Stimulated activated CD8-positive, alpha-beta memory T cell treated with anti-CD3 and anti-CD28 coated beads, Interleukin-2, amount 100 ng/mL, for 1 hour (primary cell): ENCODE data around the gene ZNF213.
"Not testable (repeated sequence)": the region's sequence is repeated elsewhere in the genome, so short reads cannot be mapped to it uniquely, and the experiment has no call there.

ENCODE experiments used
- DNase-seq, 2 donors: peaks; one replicate each; pipeline ENCODE4 v3.0.0-alpha.2; 2020; ENCODE audit warnings: low read depth in 2 of 2

Gene ZNF213

DNA sequence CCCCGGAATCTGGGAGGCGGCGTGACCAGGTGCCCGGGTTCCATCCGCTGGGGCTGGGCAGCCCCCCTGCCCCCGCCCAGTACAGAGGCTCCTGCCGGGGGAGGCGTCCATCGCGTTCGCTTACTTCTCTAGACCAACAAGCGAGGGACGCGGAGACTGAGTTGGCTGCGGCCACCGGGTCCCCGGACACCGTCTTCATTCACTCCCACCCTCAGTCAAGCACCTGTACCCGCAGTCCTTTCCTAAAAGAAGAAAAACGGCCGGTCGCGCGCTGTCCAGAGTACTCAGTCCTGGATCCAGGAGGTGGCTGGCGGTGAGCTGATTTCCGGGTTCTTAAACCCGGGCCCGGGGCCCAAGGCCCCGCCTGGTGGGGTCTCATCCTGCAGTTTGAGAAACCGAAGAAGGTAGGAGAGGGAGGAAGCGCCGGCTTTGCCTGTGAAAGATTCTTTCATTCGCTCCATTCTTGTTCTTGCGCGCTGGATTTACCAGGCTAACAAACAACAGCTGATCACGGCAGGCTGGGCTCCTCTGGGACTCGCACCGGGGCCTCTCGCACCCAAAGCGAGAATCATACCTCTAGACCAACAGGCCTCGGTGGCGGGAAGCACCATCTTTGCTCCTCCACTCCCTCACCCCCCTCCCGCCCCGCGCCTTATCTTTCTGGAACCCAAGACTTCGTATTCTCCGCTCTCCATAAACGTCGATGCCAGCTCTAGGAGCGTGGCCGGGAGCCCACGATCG, 35.8 kb downstream of the ZNF213 start:
- DNase-seq, result no peak

DNA sequence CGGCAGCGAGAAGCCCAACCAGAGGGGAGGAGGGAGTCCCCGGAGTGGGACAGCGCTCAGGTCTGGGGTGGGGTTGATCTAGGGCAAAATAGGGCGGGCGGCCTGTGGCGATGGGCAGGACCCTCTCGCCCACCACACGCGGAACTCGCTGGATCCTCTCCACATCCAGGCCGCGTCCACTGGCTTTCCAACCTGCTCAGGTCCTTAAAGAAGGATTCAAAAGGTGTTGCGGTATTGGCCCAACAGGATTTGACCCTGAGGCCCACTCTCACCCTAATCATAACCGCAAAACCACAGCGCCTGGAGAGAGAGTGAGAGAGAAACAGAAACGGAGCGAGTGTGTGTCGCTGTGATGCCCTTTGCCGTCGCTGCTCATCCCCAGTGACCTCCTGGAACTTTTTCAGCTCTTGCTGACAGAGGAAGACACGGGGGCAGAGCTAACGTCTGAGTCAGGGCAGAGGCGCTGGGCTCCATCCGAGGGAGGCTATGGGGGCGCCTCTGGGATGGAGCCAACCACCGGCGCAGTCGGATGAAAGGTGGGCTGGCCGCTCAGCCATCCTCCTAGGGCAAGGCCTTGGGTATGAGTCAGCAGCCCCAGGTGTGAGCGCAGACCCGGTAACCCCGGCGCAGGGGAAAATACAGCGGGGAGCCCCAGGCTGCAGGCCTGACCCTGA, 36.5 kb downstream of the ZNF213 start:
- DNase-seq, result peak in 1 of 2 donors; percentile 44

DNA sequence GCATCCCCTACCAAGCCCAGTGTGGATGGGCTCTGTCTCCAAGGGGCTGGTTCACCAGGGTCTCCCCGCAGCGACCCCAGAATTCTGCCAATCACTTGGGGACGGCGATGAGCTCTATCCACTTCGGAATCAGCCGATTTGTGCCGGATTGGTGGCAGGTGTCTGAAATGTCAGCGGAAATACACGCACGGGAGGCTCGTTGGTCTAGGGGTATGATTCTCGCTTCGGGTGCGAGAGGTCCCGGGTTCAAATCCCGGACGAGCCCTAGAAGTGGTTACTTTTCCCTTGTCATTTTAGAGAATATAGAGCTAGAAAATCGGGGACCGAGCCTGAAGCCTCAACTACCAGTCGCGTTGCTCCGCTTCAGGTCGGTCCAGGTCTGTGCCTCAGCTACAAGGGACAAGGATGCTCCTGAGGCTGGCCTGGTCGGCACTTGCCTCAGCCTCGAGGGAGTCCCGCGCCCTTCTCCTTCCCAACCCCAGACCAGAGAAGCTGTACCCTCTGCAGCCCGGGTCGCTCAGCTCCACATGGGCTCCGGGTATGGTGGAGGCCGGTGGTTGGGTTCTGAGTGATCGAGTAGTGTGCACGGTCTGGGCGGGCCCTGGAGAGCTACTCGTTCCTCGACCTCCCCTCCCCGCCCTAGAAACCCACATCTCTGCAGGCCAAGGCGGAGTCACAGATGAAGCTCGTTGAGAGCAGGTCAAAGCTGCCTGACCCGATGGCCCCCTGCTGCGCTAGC, 37.2 kb downstream of the ZNF213 start:
- no peak for DNase-seq

GRCh38 chr16:3173892-3174617, 39.2 kb downstream of the ZNF213 start:
- DNase-seq, result no peak

GRCh38 chr16:3174618-3175148, 39.9 kb downstream of the ZNF213 start:
- no peak for DNase-seq

GRCh38 chr16:3175157-3176093, 40.6 kb downstream of the ZNF213 start:
- DNase-seq, result no peak

- no peak for DNase-seq
Observed at GRCh38 chr16:3179651-3180050, 44.8 kb downstream of the ZNF213 start.

- no peak for DNase-seq
Observed at GRCh38 chr16:3180445-3180878, 45.6 kb downstream of the ZNF213 start.

GRCh38 chr16:3182293-3182607, 47.4 kb downstream of the ZNF213 start:
- DNase-seq, result not testable (repeated sequence)

GRCh38 chr16:3182608-3183444, 48.0 kb downstream of the ZNF213 start:
- no peak for DNase-seq

DNA sequence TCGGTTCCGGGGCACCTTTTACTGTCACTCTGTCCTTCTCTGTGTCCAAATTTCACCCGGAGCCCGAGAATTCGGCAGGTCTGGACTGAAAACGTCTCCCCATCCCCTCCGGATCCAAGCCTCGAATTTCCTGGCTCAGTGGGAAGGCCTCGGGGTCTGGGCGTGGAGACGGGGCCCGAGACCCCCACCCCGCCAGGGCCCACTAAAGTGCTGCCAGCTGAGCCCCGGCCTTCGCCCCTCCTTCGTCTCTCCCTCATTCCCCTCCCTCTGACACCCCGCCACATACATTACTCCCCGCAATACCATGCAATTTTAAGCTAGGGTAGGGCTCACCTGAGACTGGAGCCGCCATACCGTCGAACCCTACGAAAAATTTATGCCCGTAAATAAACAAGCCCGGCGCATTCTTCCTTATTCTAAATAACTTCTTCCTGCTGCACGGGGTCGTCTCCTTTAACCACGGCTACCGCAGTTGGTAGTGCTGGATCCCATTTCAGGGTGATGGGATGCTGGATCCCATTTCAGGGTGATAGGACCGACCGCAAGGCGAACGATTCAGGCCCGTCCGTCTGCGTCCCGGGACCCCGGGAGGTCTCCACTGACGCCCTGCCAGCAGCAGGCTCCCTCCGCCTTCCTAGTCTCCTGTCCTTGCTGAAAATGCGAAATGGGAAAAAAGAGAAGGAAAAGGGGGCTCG, 48.8 kb downstream of the ZNF213 start:
- no peak for DNase-seq

DNA sequence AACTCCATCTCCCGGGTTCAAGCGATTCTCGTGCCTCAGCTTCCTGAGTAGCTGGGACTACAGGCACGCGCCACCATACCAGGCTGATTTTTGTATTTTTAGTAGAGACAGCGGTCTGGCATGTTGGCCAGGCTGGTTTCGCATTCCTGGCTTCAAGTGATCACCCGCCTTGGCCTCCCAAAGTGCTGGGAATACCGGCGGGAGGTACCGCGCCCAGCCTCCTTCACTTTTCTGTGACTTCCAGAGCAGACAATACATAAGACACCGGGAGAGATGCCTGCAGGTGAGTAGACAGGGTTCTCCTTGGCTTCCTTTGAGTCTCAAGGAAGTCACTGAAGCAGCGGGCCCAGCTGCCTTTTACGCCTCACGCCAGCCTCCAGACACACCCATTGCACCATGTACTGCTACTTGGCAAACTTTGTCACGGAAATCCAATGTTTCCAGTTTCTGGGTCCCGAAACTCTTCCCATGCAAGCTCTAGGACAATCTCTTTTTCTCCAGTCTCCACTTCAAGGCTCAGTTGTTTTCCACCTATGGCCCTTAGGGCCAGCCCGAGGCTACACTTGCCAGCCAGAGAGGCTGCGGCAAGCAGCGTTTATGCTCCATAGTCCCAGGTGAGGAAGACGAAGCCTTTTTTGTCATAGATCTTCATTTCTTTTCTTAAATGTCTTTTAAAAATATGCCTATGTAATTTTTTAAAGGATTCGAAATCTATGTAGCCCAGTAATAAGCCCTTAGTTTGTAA, 52.3 kb downstream of the ZNF213 start:
- DNase-seq, result no peak

- DNase-seq, result no peak
Observed at GRCh38 chr16:3187798-3188674, 53.2 kb downstream of the ZNF213 start, which contains the start of gene OR1F1. OR1F1 (plus strand) TSS chr16:3188204.

DNA sequence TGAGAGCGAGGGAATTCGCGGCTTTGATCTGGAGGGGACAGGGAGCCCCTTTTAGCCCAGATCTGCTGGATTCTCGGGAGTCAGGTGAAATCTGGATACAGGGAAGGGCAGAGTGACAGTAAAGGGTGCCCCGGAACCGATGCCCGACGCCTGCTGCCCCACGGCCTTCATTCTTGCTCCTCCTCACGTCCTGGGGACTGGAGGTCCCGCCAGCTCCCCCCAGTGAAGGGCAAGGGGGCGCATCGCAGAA, 53.8 kb downstream of the ZNF213 start:
- no peak for DNase-seq

DNA sequence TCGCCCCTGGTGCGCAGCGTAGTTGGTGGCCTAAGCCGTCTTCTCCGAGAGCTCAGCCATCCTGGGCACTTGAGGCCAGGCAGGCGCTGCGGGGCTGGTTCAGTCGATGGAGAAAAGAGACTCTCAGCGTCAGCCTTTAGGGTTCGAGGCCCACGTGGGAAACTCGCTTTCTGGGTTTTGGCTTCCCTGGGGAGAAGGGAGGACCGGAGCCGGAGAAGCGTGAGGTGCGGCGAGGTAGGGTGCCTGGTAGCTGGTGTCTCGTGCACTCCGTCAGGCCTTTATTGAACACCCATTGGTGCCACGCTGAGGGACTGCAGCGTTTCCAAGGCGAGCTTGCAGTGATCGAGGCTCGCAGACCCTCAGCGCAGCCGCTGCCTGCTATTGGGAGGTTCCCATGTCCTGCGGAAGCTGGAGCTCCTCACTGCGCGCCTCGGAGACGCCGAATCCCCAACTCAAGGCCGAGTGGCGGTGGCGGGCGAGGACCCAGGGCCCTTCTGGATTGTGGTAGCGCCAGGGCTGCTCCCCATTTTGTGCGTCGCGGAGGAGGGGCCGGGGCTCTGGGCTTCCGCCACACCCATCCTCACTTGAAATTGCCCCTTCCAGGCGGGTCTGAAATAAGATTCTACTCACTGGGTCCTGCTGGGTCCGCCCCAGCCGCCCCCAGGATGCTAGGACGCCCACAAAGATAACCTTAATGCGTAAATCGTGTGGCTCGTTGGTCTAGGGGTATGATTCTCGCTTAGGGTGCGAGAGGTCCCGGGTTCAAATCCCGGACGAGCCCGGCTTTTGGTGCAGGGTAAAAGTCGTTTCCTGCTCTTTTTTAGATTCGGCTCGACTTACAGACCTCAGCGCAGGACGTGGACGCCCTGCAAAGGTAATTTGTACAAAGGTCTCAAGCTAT, 54.3 kb downstream of the ZNF213 start:
- no peak for DNase-seq

DNA sequence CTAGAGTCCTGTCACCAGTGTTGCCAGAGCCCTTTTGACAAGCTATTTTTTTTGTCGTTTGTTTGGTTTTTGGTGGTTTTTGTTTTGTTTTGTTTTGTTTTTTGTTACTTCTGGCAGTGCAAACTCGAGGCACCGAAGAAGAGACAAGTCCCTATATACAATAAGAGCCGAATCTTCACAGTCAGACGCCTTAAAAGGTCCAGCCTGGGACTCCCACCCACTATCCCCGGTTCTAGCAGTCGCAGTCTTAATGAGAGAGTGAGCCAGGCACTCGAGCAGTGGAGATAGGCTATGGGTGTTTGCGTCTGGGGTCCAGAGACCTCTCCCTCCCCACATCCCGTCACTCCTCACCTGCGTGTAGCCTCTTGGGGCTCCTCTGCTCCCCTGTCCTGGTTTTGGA, 55.0 kb downstream of the ZNF213 start:
- no peak for DNase-seq

GRCh38 chr16:3190949-3191353, 56.1 kb downstream of the ZNF213 start:
- DNase-seq, result no peak
